ENCODE data around the gene RUFY1.

The RUFY1 gene

DNA sequence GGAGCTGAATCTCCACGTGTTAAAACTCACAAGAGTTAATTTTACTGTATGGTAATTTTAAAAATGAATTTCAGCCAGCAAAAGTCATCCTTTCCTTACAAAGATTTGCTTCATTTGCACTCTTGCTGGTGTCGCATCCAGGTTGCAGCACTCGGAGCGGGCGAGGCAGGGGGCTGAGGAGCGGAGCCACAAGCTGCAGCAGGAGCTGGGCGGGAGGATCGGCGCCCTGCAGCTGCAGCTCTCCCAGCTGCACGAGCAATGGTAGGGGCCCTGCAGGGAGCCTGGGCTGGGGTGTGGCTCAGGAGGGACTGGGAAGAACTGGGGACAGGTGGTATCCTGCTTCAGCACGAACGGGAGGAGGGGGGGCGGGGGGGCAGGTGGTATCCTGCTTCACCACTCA, 46.1 kb downstream of the RUFY1 start:
- Histone ChIP-seq H4K8ac (ENCODE audit: low read length) (no peak overlapping the region), H3K9me3 (ENCODE audit: control insufficient read depth, low read length) (no peaks in the 10 kb centered on the region), H3K27ac (ENCODE audit: low read length, poor library complexity, severe bottlenecking) (no peak overlapping the region), H3K4me3 (ENCODE audit: insufficient read depth in 1 of 2, low read depth in 1 of 2, low read length in 2 of 2) (no peak overlapping the region), H2AFZ (ENCODE audit: low read depth, low read length) (no peak overlapping the region), H2BK12ac (ENCODE audit: low read length in 2 of 2) (no peak overlapping the region), H2BK120ac (ENCODE audit: low read depth, low read length) (no peak overlapping the region), H3K14ac (ENCODE audit: low read length in 2 of 2) (no peak overlapping the region), H3K18ac (ENCODE audit: low read depth in 1 of 2, low read length in 2 of 2) (no peak overlapping the region), H3K4me2 (ENCODE audit: low read length, poor library complexity, severe bottlenecking) (no peak overlapping the region), H2AK5ac (ENCODE audit: low read length, severe bottlenecking) (no peak overlapping the region), H3K4ac (ENCODE audit: low read depth in 1 of 2, low read length in 2 of 2) (no peak overlapping the region), H4K91ac (ENCODE audit: low read length) (no peak overlapping the region), H2BK15ac (ENCODE audit: low read depth, poor library complexity, severe bottlenecking) (no peak overlapping the region), H3K9ac (ENCODE audit: low read length) (no peak overlapping the region), H3K79me1 (replicated peaks; ENCODE audit: low read length, poor library complexity, severe bottlenecking) (peaks cover 13% of the 10 kb centered on the region), H3K23ac (ENCODE audit: low read length in 2 of 2) (no peak overlapping the region), H3K36me3 (ENCODE audit: control insufficient read depth in 1 of 2, insufficient read depth in 2 of 2, low read depth in 1 of 2, low read length in 2 of 2) (peaks cover 73 to 90% of the 10 kb centered on the region in 2 experiments), H3K27me3 (ENCODE audit: control insufficient read depth in 1 of 2, insufficient read depth in 1 of 2, low read length in 2 of 2) (no peaks in the 10 kb centered on the region), H2BK5ac (ENCODE audit: low read depth, low read length, poor library complexity, severe bottlenecking) (no peak overlapping the region), H3K4me1 (ENCODE audit: control insufficient read depth, insufficient read depth, low read depth, low read length) (peaks cover 2% of the 10 kb centered on the region)
- WGBS: 91% methylated on average over 11 of the region's 13 CpGs
- DNase-seq: no peak

DNA sequence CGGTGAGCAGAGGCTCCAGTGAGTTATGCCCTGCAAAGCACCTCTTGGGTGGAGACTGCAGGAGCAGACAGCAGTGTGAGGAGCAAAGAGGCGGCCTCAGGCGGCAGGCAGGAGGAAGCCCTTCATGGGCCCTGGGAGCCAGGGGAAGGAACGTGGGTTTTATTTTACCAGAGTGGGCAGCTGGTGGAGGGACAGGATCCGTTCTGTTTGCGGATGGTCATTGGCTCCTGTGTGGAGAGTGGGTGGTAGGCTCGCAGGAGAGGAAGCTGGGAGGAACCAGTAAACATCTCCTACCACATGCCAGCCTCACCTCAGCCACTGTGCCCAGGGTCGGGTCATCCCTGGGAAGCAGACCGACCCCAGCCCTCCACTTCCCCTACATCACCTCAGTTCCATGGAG, 48.7 kb downstream of the RUFY1 start:
- no peak overlapping the region for H2BK5ac ChIP-seq (ENCODE audit: low read depth, low read length, poor library complexity, severe bottlenecking)
- no peak overlapping the region for H3K14ac ChIP-seq (ENCODE audit: low read length in 2 of 2)
- peaks cover 18% of the 10 kb centered on the region for H3K79me1 ChIP-seq (replicated peaks; ENCODE audit: low read length, poor library complexity, severe bottlenecking)
- no peak for DNase-seq
- H3K23ac ChIP-seq (ENCODE audit: low read length in 2 of 2): no peak overlapping the region
- no peak overlapping the region for H3K4ac ChIP-seq (ENCODE audit: low read depth in 1 of 2, low read length in 2 of 2)
- no peak overlapping the region for H3K9ac ChIP-seq (ENCODE audit: low read length)
- no peak overlapping the region for H3K27ac ChIP-seq (ENCODE audit: low read length, poor library complexity, severe bottlenecking)
- peaks cover 2% of the 10 kb centered on the region for H3K4me1 ChIP-seq (ENCODE audit: control insufficient read depth, insufficient read depth, low read depth, low read length)
- no peak overlapping the region for H3K4me2 ChIP-seq (ENCODE audit: low read length, poor library complexity, severe bottlenecking)
- no peak overlapping the region for H4K8ac ChIP-seq (ENCODE audit: low read length)
- no peak overlapping the region for H2BK12ac ChIP-seq (ENCODE audit: low read length in 2 of 2)
- H3K18ac ChIP-seq (ENCODE audit: low read depth in 1 of 2, low read length in 2 of 2): no peak overlapping the region
- no peaks in the 10 kb centered on the region for H3K9me3 ChIP-seq (ENCODE audit: control insufficient read depth, low read length)
- H3K27me3 ChIP-seq (ENCODE audit: control insufficient read depth in 1 of 2, insufficient read depth in 1 of 2, low read length in 2 of 2): no peaks in the 10 kb centered on the region
- no peak overlapping the region for H2BK15ac ChIP-seq (ENCODE audit: low read depth, poor library complexity, severe bottlenecking)
- no peak overlapping the region for H3K4me3 ChIP-seq (ENCODE audit: insufficient read depth in 1 of 2, low read depth in 1 of 2, low read length in 2 of 2)
- 99% methylated on average over 5 of the region's 9 CpGs for WGBS
- no peak overlapping the region for H2BK120ac ChIP-seq (ENCODE audit: low read depth, low read length)
- peaks cover 81 to 85% of the 10 kb centered on the region in 2 experiments for H3K36me3 ChIP-seq (ENCODE audit: control insufficient read depth in 1 of 2, insufficient read depth in 2 of 2, low read depth in 1 of 2, low read length in 2 of 2)
- no peak overlapping the region for H2AFZ ChIP-seq (ENCODE audit: low read depth, low read length)
- H4K91ac ChIP-seq (ENCODE audit: low read length): no peak overlapping the region
- no peak overlapping the region for H2AK5ac ChIP-seq (ENCODE audit: low read length, severe bottlenecking)

- no peak overlapping the region for H3K14ac ChIP-seq (ENCODE audit: low read length in 2 of 2)
- H3K79me1 ChIP-seq (replicated peaks; ENCODE audit: low read length, poor library complexity, severe bottlenecking): peaks cover 18% of the 10 kb centered on the region
- no peak overlapping the region for H3K4me3 ChIP-seq (ENCODE audit: insufficient read depth in 1 of 2, low read depth in 1 of 2, low read length in 2 of 2)
- no peak overlapping the region for H2AK5ac ChIP-seq (ENCODE audit: low read length, severe bottlenecking)
- H3K23ac ChIP-seq (ENCODE audit: low read length in 2 of 2): no peak overlapping the region
- no peak overlapping the region for H3K4ac ChIP-seq (ENCODE audit: low read depth in 1 of 2, low read length in 2 of 2)
- H3K9me3 ChIP-seq (ENCODE audit: control insufficient read depth, low read length): no peaks in the 10 kb centered on the region
- no peak overlapping the region for H2BK15ac ChIP-seq (ENCODE audit: low read depth, poor library complexity, severe bottlenecking)
- H3K9ac ChIP-seq (ENCODE audit: low read length): no peak overlapping the region
- no peak overlapping the region for H2AFZ ChIP-seq (ENCODE audit: low read depth, low read length)
- H2BK120ac ChIP-seq (ENCODE audit: low read depth, low read length): no peak overlapping the region
- no peak for DNase-seq
- H3K18ac ChIP-seq (ENCODE audit: low read depth in 1 of 2, low read length in 2 of 2): no peak overlapping the region
- H2BK12ac ChIP-seq (ENCODE audit: low read length in 2 of 2): no peak overlapping the region
- H3K4me2 ChIP-seq (ENCODE audit: low read length, poor library complexity, severe bottlenecking): no peak overlapping the region
- H3K36me3 ChIP-seq (ENCODE audit: control insufficient read depth in 1 of 2, insufficient read depth in 2 of 2, low read depth in 1 of 2, low read length in 2 of 2): peaks cover 78 to 87% of the 10 kb centered on the region in 2 experiments
- peaks cover 2% of the 10 kb centered on the region for H3K4me1 ChIP-seq (ENCODE audit: control insufficient read depth, insufficient read depth, low read depth, low read length)
- H3K27me3 ChIP-seq (ENCODE audit: control insufficient read depth in 1 of 2, insufficient read depth in 1 of 2, low read length in 2 of 2): no peaks in the 10 kb centered on the region
- H3K27ac ChIP-seq (ENCODE audit: low read length, poor library complexity, severe bottlenecking): no peak overlapping the region
- WGBS: 98% methylated on average over 16 of the region's 16 CpGs
- H2BK5ac ChIP-seq (ENCODE audit: low read depth, low read length, poor library complexity, severe bottlenecking): no peak overlapping the region
- no peak overlapping the region for H4K8ac ChIP-seq (ENCODE audit: low read length)
- no peak overlapping the region for H4K91ac ChIP-seq (ENCODE audit: low read length)
Measured at GRCh38 chr5:179599566-179599965, 49.2 kb downstream of the RUFY1 start.

GRCh38 chr5:179599973-179600372, 49.6 kb downstream of the RUFY1 start:
- no peak overlapping the region for H4K8ac ChIP-seq (ENCODE audit: low read length)
- H3K23ac ChIP-seq (ENCODE audit: low read length in 2 of 2): no peak overlapping the region
- H2BK15ac ChIP-seq (ENCODE audit: low read depth, poor library complexity, severe bottlenecking): no peak overlapping the region
- no peak overlapping the region for H2AFZ ChIP-seq (ENCODE audit: low read depth, low read length)
- no peak overlapping the region for H3K4me3 ChIP-seq (ENCODE audit: insufficient read depth in 1 of 2, low read depth in 1 of 2, low read length in 2 of 2)
- H3K36me3 ChIP-seq (ENCODE audit: control insufficient read depth in 1 of 2, insufficient read depth in 2 of 2, low read depth in 1 of 2, low read length in 2 of 2): peaks cover 74 to 84% of the 10 kb centered on the region in 2 experiments
- H3K9ac ChIP-seq (ENCODE audit: low read length): no peak overlapping the region
- H3K4me2 ChIP-seq (ENCODE audit: low read length, poor library complexity, severe bottlenecking): no peak overlapping the region
- H2BK12ac ChIP-seq (ENCODE audit: low read length in 2 of 2): no peak overlapping the region
- H3K4ac ChIP-seq (ENCODE audit: low read depth in 1 of 2, low read length in 2 of 2): no peak overlapping the region
- H2BK5ac ChIP-seq (ENCODE audit: low read depth, low read length, poor library complexity, severe bottlenecking): no peak overlapping the region
- no peak overlapping the region for H4K91ac ChIP-seq (ENCODE audit: low read length)
- no peak overlapping the region for H2AK5ac ChIP-seq (ENCODE audit: low read length, severe bottlenecking)
- DNase-seq: no peak
- H2BK120ac ChIP-seq (ENCODE audit: low read depth, low read length): no peak overlapping the region
- WGBS: 93% methylated on average over 9 of the region's 9 CpGs
- H3K18ac ChIP-seq (ENCODE audit: low read depth in 1 of 2, low read length in 2 of 2): no peak overlapping the region
- no peak overlapping the region for H3K27ac ChIP-seq (ENCODE audit: low read length, poor library complexity, severe bottlenecking)
- no peaks in the 10 kb centered on the region for H3K27me3 ChIP-seq (ENCODE audit: control insufficient read depth in 1 of 2, insufficient read depth in 1 of 2, low read length in 2 of 2)
- peaks cover 18% of the 10 kb centered on the region for H3K79me1 ChIP-seq (replicated peaks; ENCODE audit: low read length, poor library complexity, severe bottlenecking)
- no peaks in the 10 kb centered on the region for H3K9me3 ChIP-seq (ENCODE audit: control insufficient read depth, low read length)
- no peak overlapping the region for H3K14ac ChIP-seq (ENCODE audit: low read length in 2 of 2)
- H3K4me1 ChIP-seq (ENCODE audit: control insufficient read depth, insufficient read depth, low read depth, low read length): peaks cover 2% of the 10 kb centered on the region
